Liver (tissue), 9 donors: ENCODE results near the gene CLPTM1L. TPM values are rescaled to one million over a fixed set of nuclear protein-coding genes. Genes with fewer than 3 reads are reported as not detected.

Source experiments
- DNase-seq: peaks from one replicate; pipeline ENCODE4 v3.0.0-alpha.2; 2017; ENCODE audit warnings: low spot score
- H3K27ac ChIP-seq, 2 donors: one replicate each; pipeline ENCODE4 v1.7.0; 2013; ENCODE audit warnings: inconsistent platforms in 2 of 2, low read length in 2 of 2, control low read depth in 1 of 2, low read depth in 1 of 2, mild to moderate bottlenecking in 1 of 2
- H3K27me3 ChIP-seq, 4 donors: one replicate each; pipeline versions ENCODE4 v1.6.1 to v1.7.0; 2013; ENCODE audit warnings: low read length in 3 of 4, inconsistent platforms in 1 of 4, mild to moderate bottlenecking in 1 of 4, moderate library complexity in 1 of 4; ENCODE audit not compliant: control insufficient read depth in 4 of 4, insufficient read depth in 4 of 4
- H3K36me3 ChIP-seq, 4 donors: one replicate each; pipeline versions ENCODE4 v1.6.1 to v1.7.0; 2013; ENCODE audit warnings: low read length in 3 of 4, mild to moderate bottlenecking in 3 of 4, low read depth in 1 of 4, moderate library complexity in 1 of 4; ENCODE audit not compliant: control insufficient read depth in 4 of 4, insufficient read depth in 3 of 4
- H3K4me1 ChIP-seq, 4 donors: one replicate each; pipeline versions ENCODE4 v1.6.1 to v1.7.0; 2013; ENCODE audit warnings: low read length in 3 of 4, mild to moderate bottlenecking in 3 of 4, moderate library complexity in 1 of 4; ENCODE audit not compliant: control insufficient read depth in 4 of 4, insufficient read depth in 4 of 4
- H3K4me3 ChIP-seq, 3 donors: one replicate each; pipeline versions ENCODE4 v1.6.1 to v1.7.0; 2013; ENCODE audit warnings: low read length in 3 of 3, control low read depth in 1 of 3, low read depth in 1 of 3, mild to moderate bottlenecking in 1 of 3
- H3K9ac ChIP-seq, 2 donors: one replicate each; pipeline ENCODE4 v1.7.0; 2013; ENCODE audit warnings: low read length in 2 of 2, mild to moderate bottlenecking in 2 of 2, moderate library complexity in 2 of 2, control low read depth in 1 of 2, low read depth in 1 of 2
- H3K9me3 ChIP-seq, 4 donors: one replicate each; pipeline versions ENCODE4 v1.6.1 to v1.7.0; 2013; ENCODE audit warnings: low read length in 3 of 4; ENCODE audit not compliant: control insufficient read depth in 4 of 4
- EGR1 ChIP-seq, 2 donors: IDR thresholded peaks; 2 replicates each; pipeline ENCODE4 v1.6.1; 2016 to 2018; ENCODE audit warnings: antibody characterized with exemption in 2 of 2, low read depth in 2 of 2
- FOXA1 ChIP-seq: IDR thresholded peaks from 2 replicates; pipeline ENCODE4 v1.6.1; 2016; ENCODE audit warnings: antibody characterized with exemption
- FOXA2 ChIP-seq: IDR thresholded peaks from 2 replicates; pipeline ENCODE4 v1.6.1; 2016; ENCODE audit warnings: antibody characterized with exemption
- GABPA ChIP-seq, 2 donors: IDR thresholded peaks in 1 of 2; conservative IDR thresholded peaks in 1 of 2; 2 replicates each; pipeline ENCODE4 v1.6.1; 2016; ENCODE audit warnings: antibody characterized with exemption in 2 of 2, mild to moderate bottlenecking in 1 of 2, moderate library complexity in 1 of 2
- HNF4A ChIP-seq, 2 donors: conservative IDR thresholded peaks; 2 replicates each; pipeline ENCODE4 v1.6.1; 2016; ENCODE audit warnings: antibody characterized with exemption in 2 of 2, mild to moderate bottlenecking in 2 of 2
- HNF4G ChIP-seq: IDR thresholded peaks from 2 replicates; pipeline ENCODE4 v1.6.1; 2016; ENCODE audit warnings: antibody characterized with exemption
- JUND ChIP-seq, 2 donors: IDR thresholded peaks; 2 replicates each; pipeline ENCODE4 v1.6.1; 2016; ENCODE audit warnings: antibody characterized with exemption in 2 of 2
- NR2F2 ChIP-seq: IDR thresholded peaks from 2 replicates; pipeline ENCODE4 v1.6.1; 2016; ENCODE audit warnings: antibody characterized with exemption
- RAD21 ChIP-seq, 2 donors: IDR thresholded peaks; 2 replicates each; pipeline ENCODE4 v1.6.1; 2016; ENCODE audit warnings: antibody characterized with exemption in 2 of 2, mild to moderate bottlenecking in 2 of 2
- RXRA ChIP-seq, 2 donors: IDR thresholded peaks; 2 replicates each; pipeline ENCODE4 v1.6.1; 2017 to 2018; ENCODE audit warnings: antibody characterized with exemption in 2 of 2, mild to moderate bottlenecking in 1 of 2
- SP1 ChIP-seq: IDR thresholded peaks from 2 replicates; pipeline ENCODE4 v1.6.1; 2018; ENCODE audit warnings: antibody characterized with exemption, mild to moderate bottlenecking
- TAF1 ChIP-seq: conservative IDR thresholded peaks from 2 replicates; pipeline ENCODE4 v1.6.1; 2016; ENCODE audit warnings: antibody characterized with exemption, mild to moderate bottlenecking
- YY1 ChIP-seq: IDR thresholded peaks from 2 replicates; pipeline ENCODE4 v1.6.1; 2016; ENCODE audit warnings: antibody characterized with exemption, mild to moderate bottlenecking
- WGBS: extraction: QIAGEN DNeasy Blood & Tissue Kit; methylation state at CpG from one replicate; pipeline ENCODE4 v1.1.7; 2013; 5-methylcytosine and 5-hydroxymethylcytosine counted together
- polyA plus RNA-seq, 2 donors: library from polyadenylated mRNA; stranded (reverse) in 1 of 2; unstranded in 1 of 2; fragments of 200-250 nt in 1 of 2; fragments of >200 nt in 1 of 2; fragmentation: Nextera tagmentation in 1 of 2; extraction: Ambion mirVana in 1 of 2; gene quantifications; one replicate each; pipeline versions ENCODE4 v1.2.1 to v1.2.3, GENCODE V29; 2013 to 2015
- total RNA-seq, 2 donors: library from RNA; depleted of rRNA; stranded (reverse); fragments of >200 nt; gene quantifications; one replicate each; pipeline ENCODE4 v1.2.3, GENCODE V29; 2014
- TF ChIP-seq, protein P1 (sequence below): fragments of 150-350 bp; IDR thresholded peaks from 2 replicates; pipeline ENCODE4 v1.5.1; 2017; ENCODE audit warnings: improper control_type of control experiment, low read depth, low read length; ENCODE audit not compliant: missing input control
- TF ChIP-seq, protein P2 (sequence below): IDR thresholded peaks from 2 replicates; pipeline ENCODE4 v1.6.1; 2016; ENCODE audit warnings: antibody characterized with exemption
- TF ChIP-seq, protein P3 (sequence below): IDR thresholded peaks from 2 replicates; pipeline ENCODE4 v1.6.1; 2016; ENCODE audit warnings: antibody characterized with exemption
- TF ChIP-seq, protein P4 (sequence below): IDR thresholded peaks from 2 replicates; pipeline ENCODE4 v1.6.1; 2016; ENCODE audit warnings: antibody characterized with exemption
- TF ChIP-seq, protein P5 (sequence below): IDR thresholded peaks from 2 replicates; pipeline ENCODE4 v1.6.1; 2016; ENCODE audit warnings: antibody characterized with exemption, mild to moderate bottlenecking
- donor health status: healthy.
- donor health status: healthy.
- donor health status: healthy.
- donor health status: healthy.
- donor health status: healthy.

The CLPTM1L gene
- total and polyA plus RNA-seq, 4 donors: 69.2 to 255 (median 146) TPM

DNA sequence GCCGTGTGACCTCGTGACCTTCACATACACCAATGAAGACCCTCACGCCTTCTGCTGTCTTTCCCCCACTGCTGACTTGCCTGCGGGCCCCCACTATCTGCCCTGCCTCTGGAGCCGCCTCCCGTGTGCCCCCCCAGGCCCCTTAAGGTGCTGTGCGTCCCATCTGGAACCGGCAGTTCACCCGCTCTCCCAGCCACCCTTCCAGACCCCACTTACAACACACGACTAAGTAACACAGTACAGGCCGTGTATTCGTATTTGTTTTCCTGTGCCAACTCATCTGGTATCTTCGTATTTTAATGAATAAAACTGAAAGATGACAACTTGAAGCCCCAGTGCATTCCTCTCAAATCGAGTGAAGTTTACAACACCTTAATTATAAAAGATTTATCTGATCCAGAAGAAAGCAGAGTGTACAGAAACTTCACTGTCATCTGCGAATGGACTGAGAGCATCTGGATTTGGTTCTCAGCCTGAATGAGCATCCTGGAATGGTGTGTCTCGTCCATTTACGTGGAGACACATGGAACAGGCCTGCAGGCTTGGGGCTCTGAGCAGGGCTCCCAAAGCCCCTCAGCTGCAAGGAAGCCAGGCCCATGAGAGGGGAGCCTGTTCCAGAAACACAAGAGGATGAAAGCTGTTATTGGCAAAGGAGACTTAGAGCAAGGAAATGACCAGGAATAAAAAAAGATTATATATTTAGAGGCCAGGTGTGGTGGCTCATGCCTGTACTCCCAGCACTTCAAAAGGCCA, 28.1 kb downstream of the CLPTM1L start:
- 56% methylated on average over 17 of the region's 17 CpGs for WGBS
- peak overlapping the region in 1 of 2 donors; percentile 32 for H3K27ac ChIP-seq
- H3K36me3 ChIP-seq: peaks cover 11 to 44% (median 23%) of the 10 kb centered on the region in 4 donors
- no peaks in the 10 kb centered on the region for H3K9me3 ChIP-seq
- TF ChIP-seq NR2F2 (no peak), JUND (IDR thresholded peaks at IDR 0.05) (no peak), YY1 (no peak), GABPA (IDR thresholded peaks at IDR 0.05 in 1 of 2, conservative IDR thresholded peaks at IDR 0.05 in 1 of 2) (no peak), FOXA1 (no peak)
- H3K4me1 ChIP-seq: peaks cover 7 to 17% (median 15%) of the 10 kb centered on the region in 4 donors
- H3K4me3 ChIP-seq: no peak overlapping the region
- H3K27me3 ChIP-seq: no peaks in the 10 kb centered on the region
- no peak overlapping the region for H3K9ac ChIP-seq
- DNase-seq: no peak

DNA sequence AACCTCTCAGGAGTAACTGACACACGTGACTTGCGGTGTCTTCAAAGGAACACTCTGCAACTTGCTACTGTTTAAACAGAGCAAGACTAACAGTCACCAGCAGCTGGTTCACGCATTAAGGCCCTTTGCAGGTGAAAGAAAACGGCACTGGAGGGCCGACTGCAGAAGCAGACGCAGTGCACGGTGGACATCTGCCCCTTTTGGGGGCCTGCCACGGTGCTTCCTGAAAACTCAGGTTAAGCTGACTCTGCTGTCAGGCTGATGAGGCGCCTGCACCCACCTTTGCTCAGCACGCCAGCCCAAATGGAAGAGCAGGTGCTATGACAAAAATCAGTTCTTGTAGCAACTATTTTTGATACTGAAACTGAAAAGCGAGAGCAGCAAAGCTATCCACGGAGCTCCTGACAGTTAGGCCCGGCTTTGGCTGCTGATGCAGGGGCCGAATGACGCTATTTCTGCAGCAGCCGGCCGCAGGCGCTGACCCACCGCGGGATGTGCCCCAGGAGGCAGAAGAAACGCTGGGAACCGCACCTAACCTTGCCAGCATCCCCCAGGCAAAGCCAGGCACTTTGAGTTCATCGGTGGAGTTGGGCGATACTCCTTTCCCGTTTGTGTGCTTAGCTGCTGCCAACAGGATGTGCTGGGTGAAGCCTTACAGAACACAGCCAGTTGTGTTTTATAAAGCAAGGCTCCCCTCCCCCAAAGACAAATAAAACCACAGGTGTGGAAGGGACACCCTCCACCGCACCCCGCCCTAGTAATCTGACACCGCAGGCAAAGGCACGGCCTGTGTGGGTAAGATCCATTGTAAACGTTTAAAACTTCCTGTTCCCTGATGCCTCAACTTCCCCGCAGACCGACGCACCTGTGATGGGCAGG, 29.0 kb downstream of the CLPTM1L start:
- TF ChIP-seq RXRA (IDR thresholded peaks at IDR 0.05) (peak; percentile 32 to 93), FOXA1 (no peak), TAF1 (no peak), HNF4G (no peak), JUND (IDR thresholded peaks at IDR 0.05) (peak in 1 of 2 donors; percentile 30), HNF4A (conservative IDR thresholded peaks at IDR 0.05) (peak in 1 of 2 donors; percentile 68), EGR1 (IDR thresholded peaks at IDR 0.05; ENCODE audit: low read depth in 2 of 2) (no peak), NR2F2 (no peak), YY1 (peak; percentile 46), SP1 (peak; percentile 74), RAD21 (IDR thresholded peaks at IDR 0.05) (peak in 1 of 2 donors; percentile 34), GABPA (IDR thresholded peaks at IDR 0.05 in 1 of 2, conservative IDR thresholded peaks at IDR 0.05 in 1 of 2) (peak in 1 of 2 donors; percentile 57), FOXA2 (peak; percentile 52)
- TF ChIP-seq, protein P1, sequence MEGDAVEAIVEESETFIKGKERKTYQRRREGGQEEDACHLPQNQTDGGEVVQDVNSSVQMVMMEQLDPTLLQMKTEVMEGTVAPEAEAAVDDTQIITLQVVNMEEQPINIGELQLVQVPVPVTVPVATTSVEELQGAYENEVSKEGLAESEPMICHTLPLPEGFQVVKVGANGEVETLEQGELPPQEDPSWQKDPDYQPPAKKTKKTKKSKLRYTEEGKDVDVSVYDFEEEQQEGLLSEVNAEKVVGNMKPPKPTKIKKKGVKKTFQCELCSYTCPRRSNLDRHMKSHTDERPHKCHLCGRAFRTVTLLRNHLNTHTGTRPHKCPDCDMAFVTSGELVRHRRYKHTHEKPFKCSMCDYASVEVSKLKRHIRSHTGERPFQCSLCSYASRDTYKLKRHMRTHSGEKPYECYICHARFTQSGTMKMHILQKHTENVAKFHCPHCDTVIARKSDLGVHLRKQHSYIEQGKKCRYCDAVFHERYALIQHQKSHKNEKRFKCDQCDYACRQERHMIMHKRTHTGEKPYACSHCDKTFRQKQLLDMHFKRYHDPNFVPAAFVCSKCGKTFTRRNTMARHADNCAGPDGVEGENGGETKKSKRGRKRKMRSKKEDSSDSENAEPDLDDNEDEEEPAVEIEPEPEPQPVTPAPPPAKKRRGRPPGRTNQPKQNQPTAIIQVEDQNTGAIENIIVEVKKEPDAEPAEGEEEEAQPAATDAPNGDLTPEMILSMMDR: no peak
- TF ChIP-seq, protein P2, sequence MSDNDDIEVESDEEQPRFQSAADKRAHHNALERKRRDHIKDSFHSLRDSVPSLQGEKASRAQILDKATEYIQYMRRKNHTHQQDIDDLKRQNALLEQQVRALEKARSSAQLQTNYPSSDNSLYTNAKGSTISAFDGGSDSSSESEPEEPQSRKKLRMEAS: peak; percentile 68
- TF ChIP-seq, protein P3, sequence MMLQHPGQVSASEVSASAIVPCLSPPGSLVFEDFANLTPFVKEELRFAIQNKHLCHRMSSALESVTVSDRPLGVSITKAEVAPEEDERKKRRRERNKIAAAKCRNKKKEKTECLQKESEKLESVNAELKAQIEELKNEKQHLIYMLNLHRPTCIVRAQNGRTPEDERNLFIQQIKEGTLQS: no peak
- TF ChIP-seq, protein P4, sequence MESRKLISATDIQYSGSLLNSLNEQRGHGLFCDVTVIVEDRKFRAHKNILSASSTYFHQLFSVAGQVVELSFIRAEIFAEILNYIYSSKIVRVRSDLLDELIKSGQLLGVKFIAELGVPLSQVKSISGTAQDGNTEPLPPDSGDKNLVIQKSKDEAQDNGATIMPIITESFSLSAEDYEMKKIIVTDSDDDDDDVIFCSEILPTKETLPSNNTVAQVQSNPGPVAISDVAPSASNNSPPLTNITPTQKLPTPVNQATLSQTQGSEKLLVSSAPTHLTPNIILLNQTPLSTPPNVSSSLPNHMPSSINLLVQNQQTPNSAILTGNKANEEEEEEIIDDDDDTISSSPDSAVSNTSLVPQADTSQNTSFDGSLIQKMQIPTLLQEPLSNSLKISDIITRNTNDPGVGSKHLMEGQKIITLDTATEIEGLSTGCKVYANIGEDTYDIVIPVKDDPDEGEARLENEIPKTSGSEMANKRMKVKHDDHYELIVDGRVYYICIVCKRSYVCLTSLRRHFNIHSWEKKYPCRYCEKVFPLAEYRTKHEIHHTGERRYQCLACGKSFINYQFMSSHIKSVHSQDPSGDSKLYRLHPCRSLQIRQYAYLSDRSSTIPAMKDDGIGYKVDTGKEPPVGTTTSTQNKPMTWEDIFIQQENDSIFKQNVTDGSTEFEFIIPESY: no peak
- TF ChIP-seq, protein P5, sequence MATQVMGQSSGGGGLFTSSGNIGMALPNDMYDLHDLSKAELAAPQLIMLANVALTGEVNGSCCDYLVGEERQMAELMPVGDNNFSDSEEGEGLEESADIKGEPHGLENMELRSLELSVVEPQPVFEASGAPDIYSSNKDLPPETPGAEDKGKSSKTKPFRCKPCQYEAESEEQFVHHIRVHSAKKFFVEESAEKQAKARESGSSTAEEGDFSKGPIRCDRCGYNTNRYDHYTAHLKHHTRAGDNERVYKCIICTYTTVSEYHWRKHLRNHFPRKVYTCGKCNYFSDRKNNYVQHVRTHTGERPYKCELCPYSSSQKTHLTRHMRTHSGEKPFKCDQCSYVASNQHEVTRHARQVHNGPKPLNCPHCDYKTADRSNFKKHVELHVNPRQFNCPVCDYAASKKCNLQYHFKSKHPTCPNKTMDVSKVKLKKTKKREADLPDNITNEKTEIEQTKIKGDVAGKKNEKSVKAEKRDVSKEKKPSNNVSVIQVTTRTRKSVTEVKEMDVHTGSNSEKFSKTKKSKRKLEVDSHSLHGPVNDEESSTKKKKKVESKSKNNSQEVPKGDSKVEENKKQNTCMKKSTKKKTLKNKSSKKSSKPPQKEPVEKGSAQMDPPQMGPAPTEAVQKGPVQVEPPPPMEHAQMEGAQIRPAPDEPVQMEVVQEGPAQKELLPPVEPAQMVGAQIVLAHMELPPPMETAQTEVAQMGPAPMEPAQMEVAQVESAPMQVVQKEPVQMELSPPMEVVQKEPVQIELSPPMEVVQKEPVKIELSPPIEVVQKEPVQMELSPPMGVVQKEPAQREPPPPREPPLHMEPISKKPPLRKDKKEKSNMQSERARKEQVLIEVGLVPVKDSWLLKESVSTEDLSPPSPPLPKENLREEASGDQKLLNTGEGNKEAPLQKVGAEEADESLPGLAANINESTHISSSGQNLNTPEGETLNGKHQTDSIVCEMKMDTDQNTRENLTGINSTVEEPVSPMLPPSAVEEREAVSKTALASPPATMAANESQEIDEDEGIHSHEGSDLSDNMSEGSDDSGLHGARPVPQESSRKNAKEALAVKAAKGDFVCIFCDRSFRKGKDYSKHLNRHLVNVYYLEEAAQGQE: peak; percentile 76
- H3K4me1 ChIP-seq: peaks cover 7 to 17% (median 15%) of the 10 kb centered on the region in 4 donors
- H3K9ac ChIP-seq: no peak overlapping the region
- H3K27me3 ChIP-seq: no peaks in the 10 kb centered on the region
- DNase-seq: no peak
- 14% methylated on average over 33 of the region's 33 CpGs for WGBS
- peak overlapping the region in 2 of 3 donors; percentile 3 to 29 for H3K4me3 ChIP-seq
- peaks cover 9 to 36% (median 18%) of the 10 kb centered on the region in 4 donors for H3K36me3 ChIP-seq
- H3K9me3 ChIP-seq: no peaks in the 10 kb centered on the region
- H3K27ac ChIP-seq: peak overlapping the region; percentile 32 to 56
